ENCODE data around the gene YIPF1.
"Not testable (repeated sequence)": the region's sequence is repeated elsewhere in the genome, so short reads cannot be mapped to it uniquely, and the experiment has no call there.

The YIPF1 gene

DNA sequence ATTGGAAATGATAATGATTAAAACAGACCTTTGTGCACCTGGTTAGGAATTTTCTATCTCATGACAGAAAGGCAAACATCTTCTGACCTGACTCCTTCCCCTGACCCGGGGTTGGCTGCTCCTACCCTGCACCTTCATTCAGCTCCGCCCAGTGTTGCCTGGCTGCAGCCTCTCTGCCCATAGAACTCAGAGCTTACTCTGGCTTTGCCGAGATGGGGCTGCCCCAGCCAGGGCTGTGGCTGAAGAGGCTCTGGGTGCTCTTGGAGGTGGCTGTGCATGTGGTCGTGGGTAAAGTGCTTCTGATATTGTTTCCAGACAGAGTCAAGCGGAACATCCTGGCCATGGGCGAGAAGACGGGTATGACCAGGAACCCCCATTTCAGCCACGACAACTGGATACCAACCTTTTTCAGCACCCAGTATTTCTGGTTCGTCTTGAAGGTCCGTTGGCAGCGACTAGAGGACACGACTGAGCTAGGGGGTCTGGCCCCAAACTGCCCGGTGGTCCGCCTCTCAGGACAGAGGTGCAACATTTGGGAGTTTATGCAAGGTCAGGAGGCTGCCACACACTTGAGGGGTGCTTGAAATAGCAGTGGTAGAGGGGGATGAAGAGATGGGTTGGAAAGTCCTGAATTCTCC is 4.5 kb upstream of the YIPF1 start, which contains the start of gene DIO1:
TSS of gene DIO1 (plus strand) at position 189 of the 638 bp plus-strand sequence. CDS start at position 213, 24 bp downstream.
- DNase-seq = no peak

DNA sequence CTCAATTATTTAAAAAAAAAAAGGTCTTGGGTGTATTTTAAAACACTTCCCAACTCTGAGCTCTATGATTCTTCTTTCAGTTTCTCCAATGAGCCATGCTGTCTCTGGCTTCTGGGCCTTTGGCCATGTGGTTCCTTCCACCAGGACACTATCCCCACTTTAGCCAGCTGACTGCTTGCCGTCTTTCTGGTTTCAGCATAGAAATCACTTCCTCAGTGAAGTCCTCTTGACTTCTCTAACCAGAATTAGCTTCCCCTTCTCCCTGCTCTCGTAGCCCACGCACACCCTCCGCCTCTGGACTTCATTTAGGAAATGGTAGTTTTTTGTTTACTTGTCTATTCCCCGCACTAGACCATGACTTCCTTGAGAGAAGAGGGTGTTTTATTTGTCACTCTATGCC is 3.3 kb upstream of the YIPF1 start:
- no peak for DNase-seq

DNA sequence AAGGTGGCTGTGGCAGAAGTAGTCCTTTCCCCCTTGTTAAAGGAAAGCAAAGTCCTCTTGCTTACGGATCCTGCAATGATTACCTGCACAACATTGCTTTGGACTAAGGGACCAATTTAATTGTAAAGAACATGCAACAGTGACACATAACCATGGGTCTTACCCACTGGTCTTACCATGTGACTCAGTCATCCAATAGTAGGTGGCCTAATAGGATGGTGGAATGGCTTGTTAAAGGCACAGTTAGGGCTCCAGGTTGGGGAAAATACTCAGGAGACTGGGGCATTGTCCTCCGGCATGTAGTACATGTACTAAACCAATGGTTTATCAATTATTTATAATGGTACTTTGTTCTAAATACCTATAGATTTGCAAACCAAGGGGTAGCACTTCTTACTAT is 2.1 kb upstream of the YIPF1 start:
- no peak for DNase-seq

DNA sequence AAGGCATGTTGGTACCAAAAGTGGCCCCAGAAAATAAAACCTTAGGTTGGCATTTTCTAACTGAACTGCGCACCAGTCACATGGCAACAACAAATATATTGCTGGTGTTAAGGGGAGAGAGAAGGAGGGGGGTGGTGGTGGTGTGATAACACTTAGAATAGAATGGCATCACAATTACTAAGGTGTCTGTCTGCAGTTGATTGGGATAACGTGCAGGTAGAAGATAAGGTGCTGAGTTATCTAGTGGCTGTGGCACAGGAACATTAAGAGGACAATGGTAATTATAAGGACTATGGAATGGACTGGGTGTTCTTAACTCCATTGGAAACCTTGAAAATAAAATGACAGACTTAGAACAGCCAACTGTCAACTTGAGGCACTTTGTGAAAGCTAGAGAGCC is 1.4 kb upstream of the YIPF1 start:
- DNase-seq = no peak

DNA sequence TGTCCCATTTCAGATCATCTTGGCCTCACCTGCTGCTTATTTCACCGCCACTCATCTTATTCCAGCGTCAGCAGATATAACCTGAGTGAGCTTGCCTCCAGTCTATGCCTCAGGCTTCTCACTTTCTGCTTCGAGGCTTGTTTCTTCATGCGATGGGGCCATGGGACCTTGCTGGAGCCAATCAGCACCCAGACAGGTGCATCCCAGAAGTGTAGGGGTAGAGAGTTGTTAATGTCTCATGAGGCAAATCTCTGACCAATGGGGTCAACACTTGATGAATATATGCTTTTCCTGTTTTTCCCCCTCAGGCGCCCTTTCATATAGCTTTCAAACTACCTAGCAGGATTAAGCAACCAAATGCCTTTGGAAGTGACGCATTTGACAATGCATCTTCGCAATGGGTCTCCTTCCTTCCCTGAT is 935 bp upstream of the YIPF1 start:
- no peak for DNase-seq

DNA sequence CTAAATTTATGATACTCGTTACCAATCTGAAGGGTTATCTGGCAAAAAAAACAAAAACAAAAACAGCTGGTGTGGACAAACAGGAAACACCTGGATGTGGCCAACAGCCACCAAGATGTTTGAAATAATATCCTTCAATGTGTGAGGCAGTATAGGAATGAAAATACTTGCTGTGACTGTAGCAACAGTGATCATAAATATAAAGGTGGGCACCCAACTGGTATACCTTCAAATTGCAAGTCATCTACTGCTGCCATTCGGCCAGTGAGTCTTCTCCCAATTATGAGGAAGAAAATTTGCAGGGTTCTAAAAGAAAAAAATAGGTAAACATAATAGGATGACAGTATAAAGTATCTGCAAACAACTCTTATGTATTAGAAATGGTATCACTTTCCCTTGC is 916 bp downstream of the YIPF1 start:
- DNase-seq = no peak

DNA sequence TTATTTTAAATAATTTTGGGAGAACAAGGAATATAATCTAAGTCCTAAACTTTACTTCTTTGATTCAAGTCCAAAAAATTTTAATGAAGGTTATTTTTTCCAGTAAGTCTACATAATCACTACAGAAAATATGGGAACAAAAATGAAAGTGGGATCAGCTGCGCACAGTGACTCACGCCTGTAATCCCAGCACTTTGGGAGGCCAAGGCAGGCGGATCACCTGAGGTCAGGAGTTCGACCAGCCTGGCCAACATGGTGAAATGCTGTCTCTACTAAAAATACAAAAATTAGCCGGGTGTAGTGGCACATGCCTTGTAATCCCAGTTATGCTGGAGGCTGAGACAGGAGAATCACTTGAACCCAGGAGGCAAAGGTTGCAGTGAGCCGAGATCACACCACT is 6.0 kb downstream of the YIPF1 start:
- DNase-seq = not testable (repeated sequence)

DNA sequence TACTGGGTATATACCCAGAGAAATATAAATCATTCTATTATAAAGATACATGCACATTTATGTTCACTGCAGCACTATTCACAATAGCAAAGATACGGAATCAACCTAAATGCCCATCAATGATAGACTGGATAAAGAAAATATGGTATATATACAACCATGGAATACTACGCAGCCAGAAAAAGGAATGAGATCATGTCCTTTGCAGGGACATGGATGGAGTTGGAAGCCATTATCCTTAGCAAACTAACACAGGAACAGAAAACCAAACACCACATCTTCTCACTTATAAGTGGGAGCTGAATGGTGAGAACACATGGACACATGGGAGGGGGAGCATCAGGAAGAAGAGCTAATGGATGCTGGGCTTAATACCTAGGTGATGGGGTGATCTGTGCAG is 7.7 kb downstream of the YIPF1 start:
- not testable (repeated sequence) for DNase-seq

DNA sequence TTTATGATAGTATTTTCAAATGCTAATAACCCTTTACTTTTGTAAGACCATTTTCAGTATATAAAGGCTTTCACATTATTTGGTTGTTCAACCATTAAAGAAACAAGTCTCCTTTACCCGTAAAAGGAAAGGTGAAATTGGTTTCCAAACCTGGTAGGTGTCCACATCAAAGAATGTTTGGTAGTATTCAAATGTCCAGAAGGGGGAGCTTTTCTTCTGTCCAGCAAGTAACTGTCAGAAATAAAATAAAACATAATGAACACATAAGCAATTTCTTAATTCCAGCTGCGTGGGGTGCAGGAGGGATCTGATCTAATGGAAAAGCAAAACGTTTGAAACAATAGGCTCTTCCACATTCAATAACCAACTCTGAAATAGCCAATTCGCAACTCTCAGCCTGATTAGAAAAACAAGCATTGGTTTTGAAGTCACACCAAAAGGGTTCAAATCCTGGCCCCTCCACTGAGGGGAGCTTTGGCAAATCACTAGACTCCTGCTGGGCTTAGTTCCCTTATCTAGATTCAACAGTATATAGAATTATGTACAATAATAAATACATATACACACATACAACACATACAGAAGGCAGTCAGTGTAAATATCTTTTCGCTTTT is 11.0 kb downstream of the YIPF1 start:
- DNase-seq = peak; percentile 35

DNA sequence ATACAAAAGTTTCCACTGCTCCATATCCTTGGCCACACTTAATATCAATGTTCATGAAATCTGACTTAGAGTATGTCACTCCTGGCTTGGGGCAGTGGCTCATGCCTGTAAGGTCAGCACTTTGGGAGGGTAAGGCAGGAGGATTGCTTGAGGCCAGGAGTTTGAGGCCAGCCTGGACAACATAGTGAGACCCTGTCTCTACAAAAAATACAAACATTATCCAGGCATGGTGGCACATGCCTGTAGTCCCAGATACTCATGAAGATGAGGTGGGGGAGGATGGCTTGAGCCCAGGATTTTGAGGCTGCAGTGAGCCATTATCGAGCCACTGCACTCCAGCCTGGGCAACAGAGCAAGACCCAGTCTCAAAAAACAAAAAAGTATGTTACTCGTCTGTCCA is 14.4 kb downstream of the YIPF1 start:
- not testable (repeated sequence) for DNase-seq

DNA sequence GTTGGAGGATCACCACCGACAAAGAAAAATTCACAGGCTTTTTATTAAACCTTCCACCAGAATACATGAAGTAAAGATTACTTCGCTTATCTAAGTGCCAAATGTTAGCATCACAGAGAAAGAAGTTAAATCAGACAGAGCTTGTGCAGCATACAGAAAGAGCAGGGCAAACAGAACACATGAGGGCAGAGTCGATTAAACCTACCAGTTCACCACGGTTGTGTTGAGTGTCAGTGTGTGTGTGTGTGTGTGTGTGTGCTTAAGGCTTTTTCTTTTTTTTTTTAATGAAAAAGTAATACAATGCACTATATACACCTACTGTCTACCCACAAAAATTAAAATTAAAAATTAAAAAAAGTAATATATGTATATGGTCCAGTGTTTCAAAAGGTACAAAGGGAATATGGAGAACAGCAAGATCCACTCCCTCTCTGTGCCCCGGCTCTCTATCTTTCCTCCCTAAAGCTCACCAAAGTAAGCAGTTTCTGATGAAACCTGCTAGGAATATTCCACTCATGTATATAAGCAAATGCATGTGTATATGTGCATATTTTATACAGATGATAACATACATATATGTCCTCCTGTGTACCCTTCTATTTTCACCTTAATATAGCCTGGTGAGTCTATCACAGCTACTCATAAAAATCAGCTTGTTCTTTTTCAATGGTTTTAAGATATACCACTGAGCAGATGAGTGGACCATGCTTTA is 17.7 kb downstream of the YIPF1 start:
- DNase-seq = no peak

DNA sequence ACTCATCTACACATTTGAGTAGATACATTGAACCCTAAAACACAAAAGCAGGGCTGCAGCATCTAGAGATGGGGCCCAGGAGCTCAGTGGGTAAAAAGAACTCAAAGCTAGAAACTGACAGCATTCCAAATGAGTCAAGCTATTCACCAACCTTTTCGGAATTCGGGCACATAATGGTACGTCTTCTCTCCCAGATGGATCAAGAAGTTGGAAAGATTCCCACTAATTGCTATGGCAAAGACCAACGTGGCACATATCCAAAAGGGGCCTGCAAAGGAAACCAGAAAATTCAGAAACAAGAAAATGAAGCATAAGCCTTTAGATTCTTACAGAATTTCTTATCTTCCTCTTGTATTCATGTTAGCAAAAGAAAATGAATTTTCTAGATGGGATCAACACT is 18.4 kb downstream of the YIPF1 start:
- no peak for DNase-seq

DNA sequence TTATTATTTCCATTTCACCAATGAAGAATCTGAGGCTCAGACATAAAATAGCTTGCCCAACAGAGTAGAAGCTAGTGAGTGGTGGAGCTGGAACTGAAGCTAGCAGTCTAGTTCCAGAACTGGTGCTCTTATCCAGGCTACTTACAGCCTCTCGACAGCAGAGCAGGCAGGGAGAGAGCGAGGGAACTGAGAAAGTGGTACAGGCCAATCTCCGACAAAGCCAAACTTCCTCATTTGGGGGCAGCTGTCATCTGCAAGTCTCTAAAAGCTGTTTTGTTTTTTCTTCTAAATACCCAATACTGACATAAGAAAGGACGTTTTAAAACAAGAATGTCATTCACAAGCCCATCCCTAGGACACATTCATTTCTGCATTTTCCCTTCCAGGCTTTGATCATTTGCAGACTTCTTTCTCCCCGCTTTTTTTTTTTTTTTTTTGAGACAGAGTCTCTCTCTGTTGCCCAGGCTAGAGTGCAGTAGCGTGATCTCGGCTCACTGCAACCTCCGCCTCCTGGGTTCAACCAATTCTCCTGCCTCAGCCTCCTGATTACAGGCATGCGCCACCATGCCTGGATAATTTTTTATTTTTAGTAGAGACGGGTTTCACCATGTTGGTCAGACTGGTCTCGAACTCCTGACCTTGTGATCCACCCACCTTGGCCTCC is 20.0 kb downstream of the YIPF1 start:
- DNase-seq = no peak

DNA sequence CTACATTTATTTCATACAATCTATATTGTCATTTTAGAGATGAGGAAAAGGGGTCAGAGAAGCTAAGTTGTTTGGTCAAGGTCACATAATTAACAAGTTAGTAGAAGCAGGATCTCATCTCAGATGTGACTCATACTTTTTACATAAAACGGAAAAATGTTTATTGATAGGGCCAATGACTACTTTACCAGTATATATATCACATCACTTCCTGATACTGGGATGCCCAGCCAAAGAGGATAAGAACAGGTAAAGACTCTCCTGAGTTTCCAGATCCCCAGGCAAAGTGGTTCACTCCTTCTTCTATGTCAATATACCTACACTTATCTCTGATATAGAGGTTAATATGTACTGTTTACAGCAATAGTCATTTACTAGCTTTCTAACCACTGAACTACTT is 21.0 kb downstream of the YIPF1 start:
- DNase-seq = no peak

DNA sequence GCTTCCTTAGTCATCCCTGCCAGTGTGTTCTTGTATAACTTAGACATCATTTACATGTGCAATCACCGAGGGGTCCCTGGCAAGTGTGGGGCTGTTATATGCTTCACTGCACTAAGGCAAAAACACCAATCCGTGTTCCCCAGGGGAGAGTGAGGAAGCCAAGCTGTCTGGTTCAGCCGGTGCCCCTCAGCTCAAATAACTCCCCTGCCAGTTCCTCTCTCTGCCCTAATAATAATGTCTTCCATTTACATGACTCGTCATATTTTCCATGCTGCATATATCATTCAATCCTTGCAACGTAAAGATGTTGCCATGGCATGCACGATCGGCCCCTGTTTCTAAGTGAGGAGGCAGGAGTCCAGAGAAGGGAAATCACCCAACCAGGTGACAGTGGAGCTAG is 27.1 kb downstream of the YIPF1 start:
- DNase-seq = no peak

DNA sequence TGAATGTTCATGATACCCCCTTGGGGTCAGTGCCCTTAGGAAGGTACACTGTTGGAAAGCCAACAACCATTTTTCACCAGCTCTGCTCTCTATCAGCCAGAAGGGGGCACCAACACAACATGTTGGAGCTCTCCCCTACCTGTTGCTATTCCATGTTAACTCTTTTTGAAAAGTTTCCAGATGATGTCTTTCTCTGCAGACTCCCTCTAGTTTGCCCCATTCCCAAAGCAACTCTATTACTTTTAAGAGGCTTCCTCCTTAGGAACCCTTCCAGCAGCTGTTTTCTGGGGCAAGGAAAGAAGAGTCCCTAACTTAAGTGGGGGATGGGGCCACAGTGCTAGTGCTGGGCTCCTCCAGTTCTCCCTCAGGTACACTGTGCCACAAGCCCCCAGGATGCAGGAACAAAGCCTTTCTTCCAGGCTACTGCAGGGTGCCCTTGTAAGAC is 28.6 kb downstream of the YIPF1 start:
- peak; percentile 35 for DNase-seq

DNA sequence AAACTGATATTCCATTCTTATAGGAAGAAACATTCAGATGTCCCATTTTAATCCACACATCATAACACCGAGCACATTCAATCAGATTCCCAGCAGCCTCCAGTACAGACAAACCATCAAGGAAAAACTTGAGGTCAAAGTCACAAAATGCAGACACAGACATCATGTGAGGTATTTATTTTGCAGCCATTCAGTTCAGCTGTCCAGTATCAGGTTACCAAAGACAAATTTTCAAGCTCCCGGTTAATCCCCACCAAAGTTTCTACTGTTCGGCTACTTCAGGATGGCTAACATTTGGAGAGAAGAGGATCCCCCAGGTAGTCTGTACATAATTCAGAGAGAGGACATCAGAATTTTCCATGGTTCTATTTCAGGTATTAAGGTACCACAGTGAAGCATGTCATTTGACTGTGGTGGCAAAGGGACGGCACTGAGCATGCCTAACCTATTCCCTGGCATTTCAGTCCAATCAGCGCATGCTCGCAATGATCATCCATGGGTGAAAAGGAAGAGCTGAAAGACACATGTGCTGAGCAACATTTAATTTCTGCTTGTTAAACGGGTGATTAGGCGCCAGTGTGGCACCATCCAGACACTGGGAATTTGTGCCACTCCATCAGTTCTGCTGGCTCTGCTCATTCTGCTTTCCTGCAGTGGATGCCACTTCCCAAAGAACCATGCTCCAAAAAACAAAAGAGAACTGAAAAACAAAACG is 37.9 kb downstream of the YIPF1 start:
- no peak for DNase-seq

DNA sequence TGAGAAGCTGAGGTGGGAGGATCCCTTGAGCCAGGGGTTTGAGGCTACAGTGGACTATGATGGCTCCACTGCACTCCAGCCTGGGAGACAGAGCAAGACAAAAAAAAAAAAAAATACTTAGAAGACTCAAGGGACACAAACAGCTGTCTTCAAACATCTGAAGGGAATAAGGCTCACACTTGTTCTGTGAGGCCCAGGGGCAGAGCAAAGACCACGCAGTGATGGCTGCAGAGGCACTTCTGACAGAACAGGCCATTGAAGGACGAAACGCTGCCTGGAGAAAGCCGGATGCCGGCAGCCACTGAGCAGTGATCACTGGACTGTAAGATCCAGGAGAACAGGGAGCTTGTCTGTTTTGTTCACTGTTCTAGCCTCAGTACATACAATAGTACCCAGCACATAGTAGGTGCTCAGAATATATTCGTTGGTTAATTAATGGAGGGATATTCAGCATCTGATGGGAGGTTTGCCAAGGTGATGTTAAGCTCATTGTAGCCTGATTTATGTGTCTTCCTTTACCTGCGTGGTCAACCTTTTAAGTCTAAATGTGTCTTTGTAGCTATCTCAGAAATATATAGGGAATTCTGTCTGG is 39.4 kb downstream of the YIPF1 start:
- no peak for DNase-seq

DNA sequence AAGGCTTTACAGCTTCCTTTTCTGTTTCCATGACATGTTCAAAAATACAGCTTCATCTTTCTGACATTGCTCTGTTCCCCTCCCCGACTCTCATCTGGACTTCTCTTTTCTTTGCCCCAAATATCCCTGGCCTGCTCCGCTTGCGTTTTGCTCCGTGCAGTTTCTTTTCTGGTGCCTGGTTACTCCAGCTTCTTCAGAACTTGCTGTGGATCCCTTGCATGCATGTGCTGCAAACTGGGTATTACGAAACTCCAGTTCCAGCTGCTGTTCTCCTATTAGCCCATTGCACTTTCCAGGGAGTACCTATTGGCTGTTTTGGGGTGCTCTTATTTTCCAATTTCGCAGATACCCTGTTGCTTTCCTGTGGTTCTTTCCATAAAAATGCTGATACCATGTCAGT is 41.6 kb downstream of the YIPF1 start:
- no peak for DNase-seq

DNA sequence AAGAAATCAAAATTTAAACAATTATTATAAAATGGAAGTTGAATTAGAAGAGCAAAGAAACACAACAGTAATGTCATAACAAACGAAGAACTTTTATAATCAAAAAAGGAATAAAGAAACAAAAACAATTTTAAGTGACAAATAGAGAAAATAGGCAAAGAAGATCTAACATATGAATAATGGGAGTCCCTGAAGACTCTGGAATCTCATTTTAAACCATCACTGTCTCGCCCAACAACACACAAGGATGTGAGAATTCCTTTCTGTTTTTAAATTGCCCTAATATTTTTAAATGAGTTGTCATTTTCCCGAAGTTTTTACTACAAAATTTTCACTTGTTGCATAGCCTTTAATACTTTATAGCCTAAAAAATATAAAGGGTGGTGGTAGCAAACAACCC is 47.2 kb downstream of the YIPF1 start:
- DNase-seq = no peak

DNA sequence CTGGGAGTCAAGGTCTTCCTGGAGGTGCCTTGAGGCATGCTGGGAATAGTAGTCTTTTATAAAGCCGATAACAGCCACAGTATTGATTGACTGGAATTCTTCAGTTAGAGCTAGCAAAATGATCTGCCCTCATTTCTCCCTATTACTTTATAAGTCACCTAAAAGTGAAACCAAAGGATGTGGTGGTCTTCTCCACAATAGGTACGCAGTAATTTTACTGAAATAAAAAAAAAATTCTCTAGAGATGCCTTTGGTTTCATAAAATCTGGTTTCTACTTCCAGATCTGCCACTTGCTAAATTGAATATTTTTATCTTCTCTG is 51.0 kb downstream of the YIPF1 start:
- DNase-seq = no peak

DNA sequence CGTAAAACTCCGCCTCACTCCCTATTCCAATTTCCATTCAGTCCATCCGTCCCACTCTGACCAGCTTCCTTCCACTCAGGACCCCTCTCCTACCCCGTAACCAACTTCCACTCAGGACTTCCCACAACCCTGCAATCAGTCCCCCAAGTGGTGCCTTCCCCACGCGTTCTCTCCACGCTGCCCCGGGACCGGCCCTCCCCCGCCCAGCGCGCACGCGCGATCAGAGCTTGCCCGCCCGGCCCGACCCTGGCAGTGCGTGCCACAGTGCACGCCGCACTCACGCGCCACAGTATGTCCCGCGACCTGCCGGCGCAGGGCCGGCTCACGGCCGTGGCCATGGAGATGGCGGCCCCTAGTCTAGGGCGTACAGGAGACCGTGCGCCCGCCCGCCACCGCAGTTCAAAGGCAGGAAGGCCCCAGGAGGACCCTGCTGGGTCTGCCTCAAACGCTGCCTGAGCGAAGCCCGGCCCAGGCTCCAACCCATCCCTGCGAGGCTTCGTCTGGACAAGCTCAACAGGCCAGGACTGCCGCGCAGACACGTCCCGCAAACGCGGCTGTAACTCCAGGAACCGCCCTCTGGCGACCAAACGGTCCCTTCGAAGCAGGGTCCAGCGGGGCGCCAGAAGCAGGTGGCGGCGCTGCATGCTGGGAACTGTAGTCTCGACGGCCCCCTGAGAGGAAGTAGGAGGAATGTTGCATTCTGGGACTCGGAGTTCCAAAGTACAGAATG is 51.5 kb downstream of the YIPF1 start, which contains the start of gene NDC1:
TSS of gene NDC1 (minus strand) at position 373 of the 730 bp plus-strand sequence. CDS start at position 338, 35 bp downstream.
- peak; percentile 97 for DNase-seq
